ENCODE measurements around the gene CD40.

Gene CD40

GRCh38 chr20:46130534-46130933 lies 12.4 kb downstream of the CD40 start:
- Histone ChIP-seq H3K27me3 (ENCODE audit: control insufficient read depth in 1 of 2, insufficient read depth in 2 of 2, low read length in 2 of 2) (peaks cover 0 to 15% of the 10 kb centered on the region in 2 donors), H3K9me3 (ENCODE audit: control insufficient read depth in 1 of 2, low read length in 2 of 2) (no peaks in the 10 kb centered on the region), H3K4me3 (ENCODE audit: low read depth in 1 of 2, low read length in 2 of 2) (no peak overlapping the region), H3K9ac (ENCODE audit: low read depth in 1 of 2, low read length in 2 of 2) (no peak overlapping the region), H3K36me3 (ENCODE audit: control insufficient read depth in 1 of 2, insufficient read depth in 2 of 2, low read length in 2 of 2) (peaks cover 0 to 9% of the 10 kb centered on the region in 2 donors), H3K4me1 (ENCODE audit: control insufficient read depth in 1 of 2, insufficient read depth in 2 of 2, low read length in 2 of 2) (no peaks in the 10 kb centered on the region), H3K27ac (ENCODE audit: low read depth, low read length) (no peak overlapping the region)

- H3K9ac ChIP-seq (ENCODE audit: low read depth in 1 of 2, low read length in 2 of 2): no peak overlapping the region
- H3K27ac ChIP-seq (ENCODE audit: low read depth, low read length): no peak overlapping the region
- no peaks in the 10 kb centered on the region for H3K4me1 ChIP-seq (ENCODE audit: control insufficient read depth in 1 of 2, insufficient read depth in 2 of 2, low read length in 2 of 2)
- H3K9me3 ChIP-seq (ENCODE audit: control insufficient read depth in 1 of 2, low read length in 2 of 2): no peaks in the 10 kb centered on the region
- peaks cover 0 to 17% of the 10 kb centered on the region in 2 donors for H3K27me3 ChIP-seq (ENCODE audit: control insufficient read depth in 1 of 2, insufficient read depth in 2 of 2, low read length in 2 of 2)
- no peak overlapping the region for H3K4me3 ChIP-seq (ENCODE audit: low read depth in 1 of 2, low read length in 2 of 2)
- peaks cover 0 to 4% of the 10 kb centered on the region in 2 donors for H3K36me3 ChIP-seq (ENCODE audit: control insufficient read depth in 1 of 2, insufficient read depth in 2 of 2, low read length in 2 of 2)
Measured at GRCh38 chr20:46131396-46131795, 13.3 kb downstream of the CD40 start.

- no peaks in the 10 kb centered on the region for H3K4me1 ChIP-seq (ENCODE audit: control insufficient read depth in 1 of 2, insufficient read depth in 2 of 2, low read length in 2 of 2)
- no peaks in the 10 kb centered on the region for H3K9me3 ChIP-seq (ENCODE audit: control insufficient read depth in 1 of 2, low read length in 2 of 2)
- no peaks in the 10 kb centered on the region for H3K36me3 ChIP-seq (ENCODE audit: control insufficient read depth in 1 of 2, insufficient read depth in 2 of 2, low read length in 2 of 2)
- H3K27me3 ChIP-seq (ENCODE audit: control insufficient read depth in 1 of 2, insufficient read depth in 2 of 2, low read length in 2 of 2): peaks cover 3 to 25% of the 10 kb centered on the region in 2 donors
- no peak overlapping the region for H3K27ac ChIP-seq (ENCODE audit: low read depth, low read length)
- H3K4me3 ChIP-seq (ENCODE audit: low read depth in 1 of 2, low read length in 2 of 2): no peak overlapping the region
- H3K9ac ChIP-seq (ENCODE audit: low read depth in 1 of 2, low read length in 2 of 2): no peak overlapping the region
Measured at GRCh38 chr20:46132705-46133120, 14.6 kb downstream of the CD40 start.

GRCh38 chr20:46133886-46134654 lies 16.0 kb downstream of the CD40 start:
- Histone ChIP-seq H3K9ac (ENCODE audit: low read depth in 1 of 2, low read length in 2 of 2) (no peak overlapping the region), H3K9me3 (ENCODE audit: control insufficient read depth in 1 of 2, low read length in 2 of 2) (no peaks in the 10 kb centered on the region), H3K4me1 (ENCODE audit: control insufficient read depth in 1 of 2, insufficient read depth in 2 of 2, low read length in 2 of 2) (no peaks in the 10 kb centered on the region), H3K36me3 (ENCODE audit: control insufficient read depth in 1 of 2, insufficient read depth in 2 of 2, low read length in 2 of 2) (no peaks in the 10 kb centered on the region), H3K27ac (ENCODE audit: low read depth, low read length) (no peak overlapping the region), H3K27me3 (ENCODE audit: control insufficient read depth in 1 of 2, insufficient read depth in 2 of 2, low read length in 2 of 2) (peaks cover 3 to 30% of the 10 kb centered on the region in 2 donors), H3K4me3 (ENCODE audit: low read depth in 1 of 2, low read length in 2 of 2) (no peak overlapping the region)

GRCh38 chr20:46134716-46135115 lies 16.6 kb downstream of the CD40 start:
- no peaks in the 10 kb centered on the region for H3K4me1 ChIP-seq (ENCODE audit: control insufficient read depth in 1 of 2, insufficient read depth in 2 of 2, low read length in 2 of 2)
- no peak overlapping the region for H3K9ac ChIP-seq (ENCODE audit: low read depth in 1 of 2, low read length in 2 of 2)
- no peaks in the 10 kb centered on the region for H3K36me3 ChIP-seq (ENCODE audit: control insufficient read depth in 1 of 2, insufficient read depth in 2 of 2, low read length in 2 of 2)
- no peak overlapping the region for H3K4me3 ChIP-seq (ENCODE audit: low read depth in 1 of 2, low read length in 2 of 2)
- H3K27me3 ChIP-seq (ENCODE audit: control insufficient read depth in 1 of 2, insufficient read depth in 2 of 2, low read length in 2 of 2): peaks cover 3 to 30% of the 10 kb centered on the region in 2 donors
- H3K27ac ChIP-seq (ENCODE audit: low read depth, low read length): no peak overlapping the region
- H3K9me3 ChIP-seq (ENCODE audit: control insufficient read depth in 1 of 2, low read length in 2 of 2): no peaks in the 10 kb centered on the region

- Histone ChIP-seq H3K4me1 (ENCODE audit: control insufficient read depth in 1 of 2, insufficient read depth in 2 of 2, low read length in 2 of 2) (no peaks in the 10 kb centered on the region), H3K27ac (ENCODE audit: low read depth, low read length) (no peak overlapping the region), H3K9me3 (ENCODE audit: control insufficient read depth in 1 of 2, low read length in 2 of 2) (no peaks in the 10 kb centered on the region), H3K36me3 (ENCODE audit: control insufficient read depth in 1 of 2, insufficient read depth in 2 of 2, low read length in 2 of 2) (no peaks in the 10 kb centered on the region), H3K9ac (ENCODE audit: low read depth in 1 of 2, low read length in 2 of 2) (no peak overlapping the region), H3K4me3 (ENCODE audit: low read depth in 1 of 2, low read length in 2 of 2) (no peak overlapping the region), H3K27me3 (ENCODE audit: control insufficient read depth in 1 of 2, insufficient read depth in 2 of 2, low read length in 2 of 2) (peaks cover 3 to 32% of the 10 kb centered on the region in 2 donors)
Measured at GRCh38 chr20:46135856-46136633, 17.9 kb downstream of the CD40 start.

- peaks cover 12 to 26% of the 10 kb centered on the region in 2 donors for H3K27me3 ChIP-seq (ENCODE audit: control insufficient read depth in 1 of 2, insufficient read depth in 2 of 2, low read length in 2 of 2)
- H3K9ac ChIP-seq (ENCODE audit: low read depth in 1 of 2, low read length in 2 of 2): no peak overlapping the region
- H3K9me3 ChIP-seq (ENCODE audit: control insufficient read depth in 1 of 2, low read length in 2 of 2): no peaks in the 10 kb centered on the region
- H3K4me3 ChIP-seq (ENCODE audit: low read depth in 1 of 2, low read length in 2 of 2): no peak overlapping the region
- no peaks in the 10 kb centered on the region for H3K36me3 ChIP-seq (ENCODE audit: control insufficient read depth in 1 of 2, insufficient read depth in 2 of 2, low read length in 2 of 2)
- no peak overlapping the region for H3K27ac ChIP-seq (ENCODE audit: low read depth, low read length)
- H3K4me1 ChIP-seq (ENCODE audit: control insufficient read depth in 1 of 2, insufficient read depth in 2 of 2, low read length in 2 of 2): no peaks in the 10 kb centered on the region
Measured at GRCh38 chr20:46137816-46138215, 19.7 kb downstream of the CD40 start.

- H3K36me3 ChIP-seq (ENCODE audit: control insufficient read depth in 1 of 2, insufficient read depth in 2 of 2, low read length in 2 of 2): no peaks in the 10 kb centered on the region
- no peak overlapping the region for H3K4me3 ChIP-seq (ENCODE audit: low read depth in 1 of 2, low read length in 2 of 2)
- no peak overlapping the region for H3K27ac ChIP-seq (ENCODE audit: low read depth, low read length)
- H3K27me3 ChIP-seq (ENCODE audit: control insufficient read depth in 1 of 2, insufficient read depth in 2 of 2, low read length in 2 of 2): peaks cover 12 to 22% of the 10 kb centered on the region in 2 donors
- H3K9ac ChIP-seq (ENCODE audit: low read depth in 1 of 2, low read length in 2 of 2): no peak overlapping the region
- H3K4me1 ChIP-seq (ENCODE audit: control insufficient read depth in 1 of 2, insufficient read depth in 2 of 2, low read length in 2 of 2): no peaks in the 10 kb centered on the region
- no peaks in the 10 kb centered on the region for H3K9me3 ChIP-seq (ENCODE audit: control insufficient read depth in 1 of 2, low read length in 2 of 2)
Measured at GRCh38 chr20:46139266-46139889, 21.3 kb downstream of the CD40 start.

GRCh38 chr20:46139908-46140482 lies 21.9 kb downstream of the CD40 start:
- no peak overlapping the region for H3K27ac ChIP-seq (ENCODE audit: low read depth, low read length)
- H3K4me1 ChIP-seq (ENCODE audit: control insufficient read depth in 1 of 2, insufficient read depth in 2 of 2, low read length in 2 of 2): no peaks in the 10 kb centered on the region
- H3K9me3 ChIP-seq (ENCODE audit: control insufficient read depth in 1 of 2, low read length in 2 of 2): no peaks in the 10 kb centered on the region
- no peak overlapping the region for H3K4me3 ChIP-seq (ENCODE audit: low read depth in 1 of 2, low read length in 2 of 2)
- H3K9ac ChIP-seq (ENCODE audit: low read depth in 1 of 2, low read length in 2 of 2): no peak overlapping the region
- H3K27me3 ChIP-seq (ENCODE audit: control insufficient read depth in 1 of 2, insufficient read depth in 2 of 2, low read length in 2 of 2): peaks cover 12 to 25% of the 10 kb centered on the region in 2 donors
- H3K36me3 ChIP-seq (ENCODE audit: control insufficient read depth in 1 of 2, insufficient read depth in 2 of 2, low read length in 2 of 2): no peaks in the 10 kb centered on the region

- peaks cover 12 to 14% of the 10 kb centered on the region in 2 donors for H3K27me3 ChIP-seq (ENCODE audit: control insufficient read depth in 1 of 2, insufficient read depth in 2 of 2, low read length in 2 of 2)
- no peaks in the 10 kb centered on the region for H3K9me3 ChIP-seq (ENCODE audit: control insufficient read depth in 1 of 2, low read length in 2 of 2)
- no peak overlapping the region for H3K4me3 ChIP-seq (ENCODE audit: low read depth in 1 of 2, low read length in 2 of 2)
- H3K27ac ChIP-seq (ENCODE audit: low read depth, low read length): no peak overlapping the region
- no peaks in the 10 kb centered on the region for H3K36me3 ChIP-seq (ENCODE audit: control insufficient read depth in 1 of 2, insufficient read depth in 2 of 2, low read length in 2 of 2)
- no peaks in the 10 kb centered on the region for H3K4me1 ChIP-seq (ENCODE audit: control insufficient read depth in 1 of 2, insufficient read depth in 2 of 2, low read length in 2 of 2)
- no peak overlapping the region for H3K9ac ChIP-seq (ENCODE audit: low read depth in 1 of 2, low read length in 2 of 2)
Measured at GRCh38 chr20:46142124-46142523, 24.0 kb downstream of the CD40 start.
